Hematopoietic multipotent progenitor cell (in vitro differentiated cells): ENCODE data around the gene FAM219B. TPM values are rescaled to one million over a fixed set of nuclear protein-coding genes. Genes with fewer than 3 reads are reported as not detected.
"Not testable (repeated sequence)": the region's sequence is repeated elsewhere in the genome, so short reads cannot be mapped to it uniquely, and the experiment has no call there.

Experiments
- DNase-seq, 3 donors: peaks; one replicate each; pipeline ENCODE4 v3.0.0-alpha.2; 2011 to 2015; ENCODE audit warnings: low read depth in 2 of 3, low spot score in 2 of 3
- total RNA-seq: library from RNA; depleted of rRNA; stranded (reverse); fragments of >200 nt; gene quantifications from one replicate; pipeline ENCODE4 v1.2.3, GENCODE V29; 2012

FAM219B gene
- total RNA-seq = 58.4 TPM

DNA sequence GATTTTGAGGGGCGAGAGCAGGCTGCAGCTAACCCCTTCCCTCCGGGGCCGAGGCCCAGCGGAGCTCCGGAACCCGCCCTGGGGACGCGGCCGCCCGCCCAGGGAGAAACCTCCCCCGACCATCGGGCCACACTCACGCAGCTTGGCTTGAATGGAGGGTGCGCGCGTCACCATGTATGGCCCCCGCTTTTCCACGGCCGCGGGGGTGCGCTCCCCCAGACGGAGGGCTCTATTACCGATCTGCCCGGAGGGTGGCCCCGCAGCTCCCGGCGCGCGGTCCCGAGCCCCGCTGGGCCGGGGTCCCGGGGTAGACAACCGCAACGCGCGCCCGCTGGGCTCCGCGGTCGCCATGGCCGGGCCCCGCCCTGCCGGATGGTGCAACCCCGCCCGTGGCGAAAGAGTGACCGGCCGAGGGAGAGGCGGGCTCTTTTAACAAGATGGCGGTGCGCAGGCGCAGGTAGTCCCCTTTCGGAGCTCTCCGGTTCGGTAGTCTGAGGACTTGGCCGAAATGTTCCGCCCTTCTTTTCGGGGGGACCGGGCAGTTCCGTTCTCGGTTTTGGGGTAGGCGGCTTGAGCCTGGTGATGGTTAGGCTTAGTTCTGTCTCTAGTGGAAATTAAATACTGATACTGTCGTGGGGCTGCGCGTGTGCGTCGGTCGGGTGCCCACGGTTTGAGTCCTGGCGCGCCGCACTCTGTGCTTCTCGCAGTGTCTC is at the start of gene FAM219B:
TSS of gene FAM219B (minus strand) at position 402 of the 713 bp plus-strand sequence. CDS start at position 351, 51 bp downstream.
- peak; percentile 32 to 83 (median 76) for DNase-seq

GRCh38 chr15:74955796-74956647 is 49.4 kb upstream of the FAM219B start:
- peak; percentile 36 to 80 (median 78) for DNase-seq

DNA sequence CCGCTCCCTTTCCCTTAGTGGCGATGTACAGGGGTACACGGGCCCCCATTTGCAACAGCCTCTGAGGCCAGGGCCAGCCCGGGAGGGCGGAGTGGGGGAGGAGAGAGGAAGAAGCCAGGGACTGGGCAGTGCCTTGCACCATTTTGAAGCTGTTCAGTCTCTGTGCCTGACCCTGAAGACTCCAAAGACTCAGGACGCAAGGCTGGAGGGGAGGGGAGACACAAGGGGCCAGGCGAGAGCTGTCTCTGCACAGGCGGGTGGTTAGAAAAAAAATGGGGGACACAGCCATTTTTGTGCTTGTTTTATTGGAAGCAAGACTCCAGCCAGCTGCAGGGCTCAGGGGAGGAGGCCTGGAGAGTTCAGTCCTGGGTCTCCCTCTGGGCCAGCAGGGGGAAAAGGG is 48.4 kb upstream of the FAM219B start:
- no peak for DNase-seq

DNA sequence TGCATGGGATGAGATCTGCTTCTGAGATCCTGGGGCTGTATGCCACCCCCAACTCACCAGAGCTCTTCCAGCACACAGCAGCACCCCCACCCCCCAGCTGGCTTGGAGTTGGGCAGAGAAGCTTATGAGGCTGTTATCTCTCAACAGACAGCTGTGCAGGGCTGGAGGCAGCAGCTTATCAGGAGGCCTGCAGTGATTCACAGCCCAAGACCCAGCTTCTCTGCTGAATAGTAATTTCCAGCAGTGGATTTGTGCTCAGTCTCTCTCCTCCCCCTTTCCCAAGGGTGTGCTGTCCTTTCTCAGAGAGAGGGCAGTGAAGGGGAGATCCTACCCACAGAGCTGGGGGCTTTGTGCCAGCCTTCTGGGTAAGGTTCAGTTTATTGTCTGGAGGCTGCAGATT is 47.9 kb upstream of the FAM219B start:
- DNase-seq = peak in 2 of 3 donors; percentile 71 to 76

GRCh38 chr15:74951006-74951405 is 44.4 kb upstream of the FAM219B start:
- DNase-seq = no peak

DNA sequence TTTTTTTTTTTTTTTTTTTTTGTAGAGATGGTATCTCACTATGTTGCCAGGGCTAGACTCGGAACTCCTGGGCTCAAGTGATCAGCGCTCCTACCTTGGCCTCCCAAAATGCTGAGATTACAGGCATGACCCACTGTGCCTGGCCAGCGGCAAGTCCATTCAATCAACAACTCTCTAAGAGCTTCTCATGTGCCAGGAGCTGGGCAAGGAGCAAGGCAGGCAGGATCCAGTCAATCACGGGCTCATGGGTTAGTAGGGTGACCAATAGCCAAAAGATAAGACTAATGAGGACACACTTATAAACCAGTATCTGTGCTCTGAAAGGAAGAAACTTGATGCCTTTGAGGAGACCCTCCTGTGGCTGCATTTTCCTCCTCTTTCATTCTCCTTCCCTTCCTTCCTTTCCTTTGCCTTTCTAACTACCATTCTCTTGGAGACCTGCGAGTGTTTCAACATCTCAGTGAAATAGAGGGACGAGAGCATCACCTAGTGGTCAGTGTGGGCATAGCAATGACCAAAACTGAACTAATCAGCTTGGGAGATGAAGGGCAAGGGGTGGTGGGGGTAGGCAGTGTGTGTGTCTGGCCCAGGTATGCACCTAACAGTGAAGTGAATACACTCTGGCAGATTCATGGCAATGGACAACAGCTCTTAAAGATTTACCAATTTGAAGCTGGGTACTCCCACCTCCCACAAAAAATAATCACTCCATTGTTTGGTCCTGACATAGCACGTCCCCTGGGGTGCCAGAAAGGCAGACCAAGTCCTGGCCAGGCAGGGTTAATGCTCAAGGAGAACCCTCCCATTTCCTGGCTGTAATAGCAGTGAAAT is 43.6 kb upstream of the FAM219B start:
- peak; percentile 57 to 88 (median 68) for DNase-seq

DNA sequence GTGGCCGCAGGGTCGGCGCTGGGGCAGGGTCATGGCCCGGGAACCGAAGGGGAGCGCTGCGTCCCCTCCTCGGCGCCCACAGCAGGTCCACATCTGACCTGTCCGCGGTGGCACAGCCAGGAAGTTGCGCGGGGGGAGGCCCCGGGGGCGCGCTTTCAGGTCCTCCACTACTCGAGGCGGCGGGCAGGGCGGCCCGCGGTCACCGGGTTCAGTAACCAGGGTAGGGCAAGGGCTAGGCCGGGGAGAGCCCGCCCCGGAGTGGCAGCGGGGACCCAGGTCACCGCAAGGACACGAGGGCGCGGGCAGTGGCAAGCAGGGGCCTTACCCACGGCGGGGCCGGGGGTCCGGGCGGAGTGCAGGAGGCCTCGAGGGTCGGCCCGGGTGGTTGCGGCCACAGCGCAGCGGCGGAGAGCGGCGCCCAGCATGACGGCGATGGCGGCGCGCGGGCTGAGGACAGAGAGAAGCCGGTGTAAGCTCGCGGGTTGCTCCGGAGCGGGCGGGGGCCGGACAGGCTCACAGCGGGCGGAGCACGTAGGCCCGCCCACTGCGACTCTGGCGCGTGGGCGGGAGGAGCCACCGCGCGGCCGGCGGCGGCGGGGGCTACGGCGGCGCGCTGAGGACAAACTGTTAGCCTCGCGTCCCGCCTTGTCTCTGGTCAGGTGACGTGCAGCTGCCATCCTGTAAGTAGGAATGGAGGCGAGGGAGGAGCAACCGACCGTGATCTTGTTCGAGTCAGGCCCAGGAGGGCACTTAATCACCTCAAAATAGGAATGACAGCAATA is 31.1 kb upstream of the FAM219B start, which contains the start of gene COX5A:
TSS of gene COX5A (minus strand) at position 484 of the 782 bp plus-strand sequence. CDS start at position 425, 59 bp downstream.
- peak; percentile 88 to 97 (median 96) for DNase-seq

DNA sequence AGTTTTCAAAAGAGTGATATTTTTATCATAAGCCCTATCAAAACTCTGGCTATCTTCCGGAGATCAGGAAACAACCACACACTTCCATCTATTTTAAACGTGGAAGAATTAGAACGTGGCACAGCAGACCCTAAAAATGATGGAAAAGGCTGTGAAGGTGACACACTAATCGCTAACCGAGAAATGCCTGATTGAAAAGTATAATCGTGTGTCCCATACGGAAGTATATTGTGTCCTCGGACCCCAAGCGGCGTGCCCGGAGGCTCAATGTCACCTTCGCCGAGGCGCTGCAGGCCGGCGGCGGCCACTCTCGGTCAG is 30.6 kb upstream of the FAM219B start:
- DNase-seq = no peak

DNA sequence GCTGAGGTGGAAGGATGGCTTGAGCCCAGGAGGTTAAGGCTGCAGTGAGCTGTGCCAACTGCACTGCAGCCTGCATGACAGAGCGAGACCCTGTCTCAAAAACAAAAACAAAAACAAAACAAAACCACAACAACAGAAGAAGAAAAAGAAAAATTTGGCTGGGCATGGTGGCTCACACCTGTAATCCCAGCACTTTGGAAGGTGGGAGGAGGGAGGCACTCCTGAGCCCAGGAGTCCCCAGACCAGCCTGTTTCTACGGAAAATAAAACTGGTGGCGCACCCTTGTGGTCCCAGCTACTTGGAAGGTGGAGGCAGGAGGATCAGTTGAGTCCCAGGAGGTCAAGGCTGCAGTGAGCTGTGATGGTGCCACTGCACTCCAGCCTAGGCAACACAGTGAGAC is 28.5 kb upstream of the FAM219B start:
- not testable (repeated sequence) for DNase-seq

DNA sequence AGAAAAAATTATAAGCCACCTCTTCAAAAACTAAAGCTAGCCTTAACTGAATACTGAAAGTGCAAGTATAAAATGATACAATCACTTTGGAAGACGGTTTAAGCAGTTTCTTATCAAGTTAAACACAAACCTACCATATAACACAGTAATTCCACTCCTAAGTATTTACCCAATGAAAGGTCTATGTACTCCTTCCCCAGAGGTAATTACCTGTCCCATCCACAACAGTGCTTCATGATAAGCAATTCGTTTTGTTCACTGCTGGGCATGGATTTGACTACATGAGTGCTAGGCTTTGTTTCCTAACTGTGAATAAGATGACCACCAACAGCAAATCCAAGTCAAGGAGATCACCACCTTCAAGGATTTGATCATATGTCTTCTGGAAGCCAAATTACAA is 26.9 kb upstream of the FAM219B start:
- DNase-seq = no peak

- DNase-seq = no peak
Measured at GRCh38 chr15:74928771-74929198, 22.1 kb upstream of the FAM219B start.

DNA sequence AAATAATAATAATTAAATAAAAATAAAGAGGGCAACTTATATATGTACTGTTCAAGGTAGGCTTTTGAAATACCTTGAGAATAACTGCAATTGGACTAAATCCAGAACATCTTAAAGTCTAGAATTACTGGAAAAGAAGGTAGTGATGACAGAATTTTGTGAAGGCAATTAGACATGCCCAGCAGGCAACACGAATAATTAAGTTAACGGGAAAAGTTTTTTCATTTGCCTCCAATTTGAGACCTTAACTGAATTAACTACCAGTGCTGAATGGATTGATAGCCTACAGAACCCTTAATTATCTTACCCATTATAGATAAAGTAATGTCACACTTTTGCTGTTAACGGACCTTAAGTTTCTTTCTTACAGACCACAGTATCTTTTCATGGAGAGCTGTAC is 17.9 kb upstream of the FAM219B start:
- no peak for DNase-seq

DNA sequence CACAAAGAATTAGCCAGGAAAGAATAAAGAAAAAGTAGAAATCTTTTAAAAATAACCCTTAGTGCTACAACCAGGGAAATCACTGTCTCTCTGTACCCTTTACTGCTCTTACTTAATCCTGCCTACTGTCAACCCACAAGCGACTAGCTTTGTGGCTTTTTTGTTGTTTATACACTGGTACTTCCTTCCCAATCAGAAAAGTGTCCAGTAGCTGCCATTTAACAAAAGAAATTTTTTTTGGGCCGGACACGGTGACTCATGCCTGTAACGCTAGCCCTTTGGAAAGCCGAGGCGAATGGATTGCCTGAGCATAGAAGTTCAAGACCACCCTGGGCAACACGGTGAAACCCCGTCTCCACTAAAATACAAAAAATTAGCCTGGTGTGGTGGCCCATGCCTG is 13.8 kb upstream of the FAM219B start:
- peak in 1 of 3 donors; percentile 62 for DNase-seq

- no peak for DNase-seq
Measured at GRCh38 chr15:74917676-74918075, 11.0 kb upstream of the FAM219B start.

DNA sequence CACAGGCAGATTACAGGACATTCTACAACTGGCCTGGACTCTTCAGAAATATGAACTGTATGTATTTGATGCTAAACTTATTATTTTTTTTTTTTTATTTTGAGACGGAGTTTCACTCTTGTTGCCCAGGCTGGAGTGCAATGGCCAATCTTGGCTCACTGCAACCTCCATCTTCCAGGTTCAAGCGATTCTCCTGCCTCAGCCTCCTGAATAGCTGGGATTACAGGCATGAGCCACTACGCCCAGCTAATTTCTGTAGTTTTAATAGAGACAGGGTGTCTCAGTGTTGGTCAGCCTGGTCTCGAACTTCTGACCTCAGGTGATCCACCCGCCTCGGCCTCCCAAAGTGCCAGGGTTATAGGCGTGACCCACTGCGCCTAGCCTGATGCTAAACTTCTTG is 7.1 kb upstream of the FAM219B start:
- DNase-seq = not testable (repeated sequence)

GRCh38 chr15:74913041-74913440 is 6.4 kb upstream of the FAM219B start:
- no peak for DNase-seq

GRCh38 chr15:74908635-74909034 is 2.0 kb upstream of the FAM219B start:
- DNase-seq = no peak

GRCh38 chr15:74907163-74907870 is 666 bp upstream of the FAM219B start:
- DNase-seq = no peak

DNA sequence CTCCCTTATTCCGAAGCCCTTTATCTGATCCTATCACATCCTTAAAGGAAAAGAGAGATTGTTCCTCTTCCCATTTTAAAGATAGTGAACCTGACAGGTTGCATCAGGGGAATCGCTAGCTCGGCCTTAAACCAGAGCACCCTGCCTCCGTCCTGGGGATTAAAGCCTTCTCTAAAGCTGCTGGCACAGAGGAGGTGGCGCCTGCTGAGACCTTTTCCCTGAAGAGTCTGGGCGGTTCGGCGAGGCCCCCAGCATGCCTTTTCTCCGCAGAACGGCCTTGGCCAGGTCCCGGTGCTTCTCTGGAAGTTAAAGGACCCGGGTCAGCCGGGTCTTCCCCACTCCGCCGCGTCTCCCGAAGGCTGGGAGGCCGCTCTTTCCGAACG is 593 bp downstream of the FAM219B start:
- DNase-seq = peak in 1 of 3 donors; percentile 21
